MM.1S (cell line): Measurements from ENCODE around the gene HECTD4.

Experiments
- CTCF ChIP-seq: fragments of 300-600 bp; sonication (generic); IDR thresholded peaks from 2 replicates; pipeline ENCODE4 v1.5.1; 2016; ENCODE audit warnings: antibody characterized with exemption, low read length, mixed read lengths
- EZH2phosphoT487 ChIP-seq: fragments of 300-600 bp; sonication (generic); IDR thresholded peaks from 2 replicates; pipeline ENCODE4 v1.6.1; 2018; ENCODE audit warnings: antibody characterized with exemption, low read length

- no peak for TF ChIP-seq EZH2phosphoT487
- no peak for TF ChIP-seq CTCF
Measured at GRCh38 chr12:112236786-112237185, 145.4 kb downstream of the HECTD4 start.
